LHCN-M2 (cell line): ENCODE data around the gene PABPC1L. TPM values are rescaled to one million over a fixed set of nuclear protein-coding genes. Genes with fewer than 3 reads are reported as not detected.

Experiments used
- DNase-seq: peaks from one replicate; pipeline ENCODE4 v3.0.0-alpha.2; 2012; ENCODE audit warnings: low read depth
- total RNA-seq: library from RNA; depleted of rRNA; stranded (reverse); fragments of >200 nt; gene quantifications from 2 replicates; pipeline ENCODE4 v1.2.3, GENCODE V29; 2014

The PABPC1L gene
- total RNA-seq, 1 experiment from 2014 or later = 11.1 TPM

GRCh38 chr20:44942264-44942973 is 32.6 kb downstream of the PABPC1L start:
- no peak for DNase-seq

- DNase-seq = no peak
These were observed 34.0 kb downstream of the PABPC1L start for GRCh38 chr20:44943828-44944227.

- no peak for DNase-seq
These were observed 35.4 kb downstream of the PABPC1L start for GRCh38 chr20:44945261-44945660.

GRCh38 chr20:44946271-44946852 is 36.5 kb downstream of the PABPC1L start:
- DNase-seq = peak; percentile 41

GRCh38 chr20:44948107-44948506 is 38.2 kb downstream of the PABPC1L start:
- DNase-seq = no peak

GRCh38 chr20:44948513-44948912 is 38.7 kb downstream of the PABPC1L start:
- no peak for DNase-seq

GRCh38 chr20:44950368-44950767 is 40.5 kb downstream of the PABPC1L start:
- DNase-seq = no peak

- DNase-seq = no peak
These were observed 42.9 kb downstream of the PABPC1L start for GRCh38 chr20:44952731-44953130.

DNA sequence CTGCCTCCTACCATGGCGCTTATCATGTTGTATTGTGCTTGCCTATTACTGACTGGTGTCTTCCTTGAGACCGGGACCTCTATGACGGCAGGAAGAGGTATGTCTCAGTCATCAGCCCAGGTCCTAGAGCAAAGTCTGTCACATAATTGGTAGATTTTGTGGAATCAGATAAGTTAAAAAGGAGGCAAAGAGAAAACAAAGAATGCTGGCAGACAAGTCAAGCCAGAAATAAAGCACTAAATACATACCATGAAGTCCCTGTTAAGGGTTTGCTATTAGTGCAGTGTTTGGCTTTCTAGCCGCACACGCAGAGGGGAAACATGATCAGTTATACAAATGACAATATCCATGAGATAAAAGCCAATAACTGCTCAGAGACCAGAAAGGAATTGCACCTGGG is 44.4 kb downstream of the PABPC1L start:
- no peak for DNase-seq

- DNase-seq = no peak
These were observed 45.4 kb downstream of the PABPC1L start for GRCh38 chr20:44955270-44955669.

GRCh38 chr20:44956410-44956809 is 46.5 kb downstream of the PABPC1L start:
- no peak for DNase-seq

- no peak for DNase-seq
These were observed 48.4 kb downstream of the PABPC1L start for GRCh38 chr20:44958276-44958675.

- DNase-seq = peak; percentile 27
These were observed 49.3 kb downstream of the PABPC1L start for GRCh38 chr20:44959082-44959637.

DNA sequence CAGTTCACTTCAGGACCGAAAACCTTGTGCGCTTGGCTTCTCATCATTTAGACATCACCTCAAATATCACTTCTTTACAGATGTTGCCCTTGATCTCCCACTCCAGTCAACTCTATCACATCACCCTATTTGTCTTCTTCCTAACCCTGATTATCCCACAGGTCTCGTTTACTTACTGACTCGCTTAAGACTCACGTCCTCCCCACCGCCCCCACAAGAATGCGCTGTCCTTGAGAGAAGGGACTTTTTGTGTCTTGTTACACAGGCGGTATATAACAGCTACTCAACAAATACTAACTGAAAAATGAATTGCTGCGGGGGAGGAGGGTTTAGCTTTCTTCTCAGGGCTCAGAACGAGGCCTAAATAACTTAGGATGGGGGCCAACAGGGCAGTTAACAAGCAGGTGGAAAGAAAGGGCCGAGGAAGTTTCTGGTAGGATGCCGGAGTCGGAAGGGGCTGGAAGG is 49.8 kb downstream of the PABPC1L start:
- DNase-seq = peak; percentile 71

- DNase-seq = peak; percentile 92
These were observed 50.4 kb downstream of the PABPC1L start, which contains the start of gene TOMM34 for GRCh38 chr20:44960103-44960852. Gene TOMM34 (minus strand): TSS chr20:44960397. CDS start chr20:44960333, 64 bp downstream.

DNA sequence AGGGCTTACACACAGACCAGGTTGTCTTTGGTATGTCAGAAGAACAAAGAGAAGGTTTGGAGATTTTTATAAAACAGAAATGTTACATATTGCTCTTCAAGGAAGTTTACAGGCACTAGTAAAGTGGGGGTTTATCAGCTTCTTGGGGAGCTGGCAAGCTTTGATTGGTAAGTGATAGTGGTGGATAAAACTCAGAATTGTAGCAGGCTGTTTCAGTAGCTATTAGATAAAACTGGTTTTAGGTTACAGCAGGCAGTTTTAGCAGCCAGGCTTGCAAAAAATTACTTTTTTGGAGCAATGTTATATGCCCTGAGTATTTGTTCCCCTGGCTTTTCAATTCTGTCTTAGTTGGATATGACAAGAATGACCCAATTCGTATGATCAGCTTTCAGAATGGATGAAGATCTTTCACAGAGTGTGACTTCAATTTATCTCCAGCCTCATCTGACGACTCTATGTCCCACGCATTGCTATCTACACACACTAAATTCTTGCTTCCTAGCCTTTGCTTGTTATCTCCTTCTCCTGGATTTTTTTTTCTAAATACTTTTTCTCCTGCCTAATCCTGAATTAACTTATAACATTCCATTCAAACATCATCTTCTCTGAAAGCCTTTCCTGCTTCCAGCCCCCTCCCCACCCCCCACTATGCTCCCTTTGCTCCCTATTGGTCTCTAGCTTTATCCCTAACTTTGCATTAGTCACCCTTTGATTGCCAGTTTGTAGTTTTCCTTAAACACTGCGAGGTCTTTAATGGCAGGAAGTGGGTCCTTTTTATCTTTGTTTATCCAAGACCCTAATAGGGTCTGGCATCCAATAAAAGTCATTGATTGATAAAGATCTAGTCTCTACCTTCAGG is 51.4 kb downstream of the PABPC1L start:
- no peak for DNase-seq

DNA sequence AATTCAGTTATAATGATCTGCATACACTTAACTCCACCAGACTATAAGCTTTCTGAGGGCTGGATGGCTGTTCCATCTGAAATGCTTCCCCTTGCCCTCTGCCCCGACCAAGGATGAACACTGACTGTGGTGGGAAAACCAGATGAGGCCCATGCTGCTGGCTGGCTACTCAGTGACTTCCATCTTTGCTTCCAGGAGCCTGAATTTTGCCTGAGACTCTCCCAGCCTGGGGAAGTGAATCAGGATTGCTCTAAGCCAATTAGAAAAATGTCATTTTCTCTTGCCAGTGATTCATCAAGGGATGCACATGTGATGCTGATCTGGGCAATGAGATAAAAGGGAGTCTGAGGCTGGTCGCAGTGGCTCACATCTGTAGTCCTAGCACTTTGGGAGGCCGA is 52.0 kb downstream of the PABPC1L start:
- peak; percentile 43 for DNase-seq

GRCh38 chr20:44962483-44962882 is 52.6 kb downstream of the PABPC1L start:
- DNase-seq = no peak

- no peak for DNase-seq
These were observed 53.7 kb downstream of the PABPC1L start for GRCh38 chr20:44963325-44964215.

DNA sequence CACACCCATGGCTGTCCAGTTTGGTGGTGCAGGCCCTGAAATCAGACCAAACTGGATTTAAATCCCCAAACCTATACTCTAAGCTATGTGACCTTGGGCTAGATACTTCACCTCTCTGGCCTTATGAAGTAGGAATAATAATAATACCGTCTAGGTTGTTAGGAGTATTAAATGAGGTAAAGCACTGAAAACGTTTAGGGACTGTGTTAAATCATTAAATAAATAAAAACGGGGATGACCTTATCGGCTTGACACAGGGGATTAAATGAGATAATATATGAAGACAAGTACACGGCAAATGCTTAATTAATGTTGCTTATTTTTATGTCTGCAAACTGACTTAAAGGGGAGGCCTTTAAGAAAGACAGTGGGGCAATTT is 55.8 kb downstream of the PABPC1L start:
- no peak for DNase-seq
